ENCODE results near the gene ITGB6.
"Not testable (repeated sequence)": the region's sequence is repeated elsewhere in the genome, so short reads cannot be mapped to it uniquely, and the experiment has no call there.

Gene ITGB6

GRCh38 chr2:160124571-160124970 lies 75.5 kb downstream of the ITGB6 start:
- DNase-seq, result no peak
- Mint-ChIP-seq H3K4me1 (no peaks in the 10 kb centered on the region), H3K27ac (no peak overlapping the region), H3K9me3 (no peaks in the 10 kb centered on the region), H3K36me3 (no peaks in the 10 kb centered on the region), H3K27me3 (no peaks in the 10 kb centered on the region), H3K4me3 (no peak overlapping the region)
- CTCF ChIA-PET, result interaction anchor here (1.5 to 2.1 kb wide), 2 partner anchors 14 to 870 kb away, joined by 3 to 9 read pairs; no protein-coding TSS in a partner anchor

GRCh38 chr2:160114721-160115120 lies 85.4 kb downstream of the ITGB6 start:
- H3K9me3 Mint-ChIP-seq, H3K36me3 Mint-ChIP-seq, H3K4me1 Mint-ChIP-seq, H3K27me3 Mint-ChIP-seq, H3K27ac Mint-ChIP-seq, DNase-seq, H3K4me3 Mint-ChIP-seq, CTCF ChIA-PET: not testable (repeated sequence)

GRCh38 chr2:160114020-160114419 lies 86.1 kb downstream of the ITGB6 start:
- DNase-seq, result no peak
- Mint-ChIP-seq H3K4me3 (no peak overlapping the region), H3K4me1 (no peaks in the 10 kb centered on the region), H3K27me3 (peaks cover 1% of the 10 kb centered on the region), H3K36me3 (no peaks in the 10 kb centered on the region), H3K9me3 (no peaks in the 10 kb centered on the region), H3K27ac (no peak overlapping the region)
- CTCF ChIA-PET, result interaction anchor here (0.7 to 1.2 kb wide), 2 partner anchors 403 to 881 kb away, joined by 3 read pairs; no protein-coding TSS in a partner anchor

GRCh38 chr2:160111951-160112798 lies 87.9 kb downstream of the ITGB6 start:
- Mint-ChIP-seq H3K4me3 (no peak overlapping the region), H3K27me3 (no peaks in the 10 kb centered on the region), H3K27ac (no peak overlapping the region), H3K36me3 (no peaks in the 10 kb centered on the region), H3K4me1 (no peaks in the 10 kb centered on the region), H3K9me3 (no peaks in the 10 kb centered on the region)
- no peak for DNase-seq
- CTCF ChIA-PET, result interaction anchor here (0.6 to 5.1 kb wide), 6 partner anchors 90 to 882 kb away, joined by 3 to 44 read pairs (median 3); no protein-coding TSS in a partner anchor

GRCh38 chr2:160110674-160111239 lies 89.3 kb downstream of the ITGB6 start:
- no peak for DNase-seq
- H3K27me3 Mint-ChIP-seq, result peaks cover 3% of the 10 kb centered on the region
- no peaks in the 10 kb centered on the region for H3K4me1 Mint-ChIP-seq
- H3K36me3 Mint-ChIP-seq, result no peaks in the 10 kb centered on the region
- CTCF ChIA-PET, result interaction anchor here (0.5 to 5.1 kb wide), 23 partner anchors 9 to 1154 kb away, joined by 3 to 44 read pairs (median 4); no protein-coding TSS in a partner anchor
- H3K4me3 Mint-ChIP-seq, result no peak overlapping the region
- no peak overlapping the region for H3K27ac Mint-ChIP-seq
- H3K9me3 Mint-ChIP-seq, result no peaks in the 10 kb centered on the region

- Mint-ChIP-seq H3K4me1 (no peaks in the 10 kb centered on the region), H3K27ac (no peak overlapping the region), H3K27me3 (peaks cover 4% of the 10 kb centered on the region), H3K36me3 (no peaks in the 10 kb centered on the region), H3K9me3 (no peaks in the 10 kb centered on the region), H3K4me3 (no peak overlapping the region)
- peak; percentile 62 for DNase-seq
- CTCF ChIA-PET, result interaction anchor here (0.5 to 5.1 kb wide), 27 partner anchors 9 to 1264 kb away, joined by 3 to 44 read pairs (median 3); no protein-coding TSS in a partner anchor
Observed at GRCh38 chr2:160109939-160110673, 90.0 kb downstream of the ITGB6 start.

GRCh38 chr2:160109243-160109642 lies 90.8 kb downstream of the ITGB6 start:
- Mint-ChIP-seq H3K4me3 (no peak overlapping the region), H3K27me3 (peaks cover 6% of the 10 kb centered on the region)

GRCh38 chr2:160108646-160109045 lies 91.4 kb downstream of the ITGB6 start:
- Mint-ChIP-seq H3K4me1 (no peaks in the 10 kb centered on the region), H3K9me3 (no peaks in the 10 kb centered on the region), H3K27ac (no peak overlapping the region), H3K36me3 (no peaks in the 10 kb centered on the region), H3K27me3 (peaks cover 7% of the 10 kb centered on the region), H3K4me3 (no peak overlapping the region)
- CTCF ChIA-PET, result interaction anchor here (1.2 to 5.1 kb wide), 5 partner anchors 84 to 955 kb away, joined by 3 to 44 read pairs (median 7); no protein-coding TSS in a partner anchor
- DNase-seq, result no peak

More at GRCh38 chr2:160109243-160109642, 90.8 kb downstream of the ITGB6 start:
- Mint-ChIP-seq H3K9me3 (no peaks in the 10 kb centered on the region), H3K4me1 (no peaks in the 10 kb centered on the region), H3K36me3 (no peaks in the 10 kb centered on the region), H3K27ac (no peak overlapping the region)
- CTCF ChIA-PET, result interaction anchor here (0.9 to 5.1 kb wide), 17 partner anchors 13 to 1155 kb away, joined by 3 to 44 read pairs (median 4); no protein-coding TSS in a partner anchor
- no peak for DNase-seq

- Mint-ChIP-seq H3K27ac (no peak overlapping the region), H3K4me3 (no peak overlapping the region), H3K27me3 (peaks cover 7% of the 10 kb centered on the region), H3K36me3 (no peaks in the 10 kb centered on the region), H3K9me3 (no peaks in the 10 kb centered on the region), H3K4me1 (no peaks in the 10 kb centered on the region)
- no peak for DNase-seq
- CTCF ChIA-PET, result interaction anchor here (1.3 kb wide), 1 partner anchor 889 kb away, joined by 4 read pairs; no protein-coding TSS in a partner anchor
Observed at GRCh38 chr2:160105366-160105765, 94.7 kb downstream of the ITGB6 start.

GRCh38 chr2:160104115-160104514 lies 96.0 kb downstream of the ITGB6 start:
- Mint-ChIP-seq H3K4me1 (no peaks in the 10 kb centered on the region), H3K36me3 (no peaks in the 10 kb centered on the region), H3K27me3 (peaks cover 7% of the 10 kb centered on the region), H3K4me3 (no peak overlapping the region), H3K9me3 (no peaks in the 10 kb centered on the region), H3K27ac (no peak overlapping the region)
- DNase-seq, result no peak
- CTCF ChIA-PET, result no interaction called here

GRCh38 chr2:160097326-160097725 lies 102.7 kb downstream of the ITGB6 start:
- H3K27me3 Mint-ChIP-seq, result no peaks in the 10 kb centered on the region
- H3K9me3 Mint-ChIP-seq, result no peaks in the 10 kb centered on the region
- H3K4me3 Mint-ChIP-seq, result no peak overlapping the region
- no peak for DNase-seq
- CTCF ChIA-PET, result interaction anchor here (0.6 to 2.4 kb wide), 3 partner anchors 8 to 113 kb away, joined by 3 to 7 read pairs (median 3); no protein-coding TSS in a partner anchor
- no peaks in the 10 kb centered on the region for H3K36me3 Mint-ChIP-seq
- H3K27ac Mint-ChIP-seq, result no peak overlapping the region
- H3K4me1 Mint-ChIP-seq, result no peaks in the 10 kb centered on the region

- CTCF ChIA-PET, result interaction anchor here (0.6 to 2.4 kb wide), 4 partner anchors 11 to 874 kb away, joined by 3 to 7 read pairs (median 4); no protein-coding TSS in a partner anchor
- Mint-ChIP-seq H3K9me3 (peaks cover under 1% of the 10 kb centered on the region), H3K4me3 (no peak overlapping the region), H3K27me3 (no peaks in the 10 kb centered on the region), H3K4me1 (no peaks in the 10 kb centered on the region), H3K36me3 (no peaks in the 10 kb centered on the region), H3K27ac (no peak overlapping the region)
- no peak for DNase-seq
Observed at GRCh38 chr2:160096409-160096808, 103.7 kb downstream of the ITGB6 start.

- no peaks in the 10 kb centered on the region for H3K27me3 Mint-ChIP-seq
Observed at GRCh38 chr2:160092445-160092844, 107.6 kb downstream of the ITGB6 start.

GRCh38 chr2:160091381-160091780 lies 108.7 kb downstream of the ITGB6 start:
- Mint-ChIP-seq H3K9me3 (peaks cover 34% of the 10 kb centered on the region), H3K27ac (no peak overlapping the region), H3K27me3 (no peaks in the 10 kb centered on the region), H3K36me3 (peaks cover 2% of the 10 kb centered on the region), H3K4me3 (no peak overlapping the region), H3K4me1 (no peaks in the 10 kb centered on the region)
- CTCF ChIA-PET, result no interaction called here
- no peak for DNase-seq

More at GRCh38 chr2:160092445-160092844, 107.6 kb downstream of the ITGB6 start:
- Mint-ChIP-seq H3K27ac (no peak overlapping the region), H3K4me3 (no peak overlapping the region), H3K9me3 (peaks cover 24% of the 10 kb centered on the region), H3K4me1 (no peaks in the 10 kb centered on the region), H3K36me3 (no peaks in the 10 kb centered on the region)
- DNase-seq, result no peak
- CTCF ChIA-PET, result no interaction called here
